ENCODE data around the gene IGSF21.

The IGSF21 gene

DNA sequence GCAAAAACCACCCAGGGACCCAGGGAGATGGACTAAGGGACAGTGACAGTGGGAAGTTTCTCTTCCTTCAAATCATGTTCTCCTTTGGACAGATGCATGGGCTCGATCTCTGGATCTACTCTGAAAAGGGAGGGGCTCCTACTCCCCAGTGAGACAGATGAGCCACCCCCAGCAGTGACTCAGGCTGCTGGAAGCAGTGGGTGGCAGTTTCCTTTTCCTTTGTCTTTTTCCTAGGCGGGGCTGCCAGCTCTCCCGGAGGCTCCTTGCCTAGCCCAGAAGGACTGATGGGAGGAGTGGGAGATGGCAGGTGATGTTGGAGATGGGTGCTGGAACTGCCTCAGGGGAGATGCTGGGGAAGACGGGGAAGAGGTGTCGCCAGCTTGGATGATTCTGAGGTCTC, 41.0 kb upstream of the IGSF21 start:
- no peak overlapping the region for H3K4me3 ChIP-seq (ENCODE audit: low read length)
- DNase-seq (ENCODE audit: low read depth): no peak

DNA sequence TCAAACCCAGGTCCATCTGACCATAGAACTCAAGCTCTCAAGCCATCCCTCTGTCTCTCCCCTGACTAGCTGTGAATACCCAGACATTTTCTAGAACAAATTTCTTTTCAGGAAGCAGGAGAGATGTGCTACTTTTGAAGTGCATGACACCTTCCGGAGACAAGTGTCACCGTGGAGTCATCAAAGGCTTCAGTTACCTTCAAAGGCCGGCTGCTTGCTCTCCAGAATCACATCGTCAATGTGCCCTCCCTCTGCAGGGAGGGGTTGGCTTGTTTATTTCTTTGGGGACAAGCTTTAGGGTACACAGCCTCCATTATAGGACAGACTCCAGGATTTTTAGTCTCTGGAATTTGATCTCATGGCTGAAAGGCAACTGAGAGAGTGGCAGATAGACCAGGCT, 37.7 kb upstream of the IGSF21 start:
- DNase-seq (ENCODE audit: low read depth): no peak
- no peak overlapping the region for H3K4me3 ChIP-seq (ENCODE audit: low read length)
- TF ChIP-seq, protein P1, sequence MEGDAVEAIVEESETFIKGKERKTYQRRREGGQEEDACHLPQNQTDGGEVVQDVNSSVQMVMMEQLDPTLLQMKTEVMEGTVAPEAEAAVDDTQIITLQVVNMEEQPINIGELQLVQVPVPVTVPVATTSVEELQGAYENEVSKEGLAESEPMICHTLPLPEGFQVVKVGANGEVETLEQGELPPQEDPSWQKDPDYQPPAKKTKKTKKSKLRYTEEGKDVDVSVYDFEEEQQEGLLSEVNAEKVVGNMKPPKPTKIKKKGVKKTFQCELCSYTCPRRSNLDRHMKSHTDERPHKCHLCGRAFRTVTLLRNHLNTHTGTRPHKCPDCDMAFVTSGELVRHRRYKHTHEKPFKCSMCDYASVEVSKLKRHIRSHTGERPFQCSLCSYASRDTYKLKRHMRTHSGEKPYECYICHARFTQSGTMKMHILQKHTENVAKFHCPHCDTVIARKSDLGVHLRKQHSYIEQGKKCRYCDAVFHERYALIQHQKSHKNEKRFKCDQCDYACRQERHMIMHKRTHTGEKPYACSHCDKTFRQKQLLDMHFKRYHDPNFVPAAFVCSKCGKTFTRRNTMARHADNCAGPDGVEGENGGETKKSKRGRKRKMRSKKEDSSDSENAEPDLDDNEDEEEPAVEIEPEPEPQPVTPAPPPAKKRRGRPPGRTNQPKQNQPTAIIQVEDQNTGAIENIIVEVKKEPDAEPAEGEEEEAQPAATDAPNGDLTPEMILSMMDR (IDR thresholded peaks at IDR 0.05; ENCODE audit: insufficient read depth, low read depth, low read length, missing control alignments): no peak

More for the DNA sequence above, 41.0 kb upstream of the IGSF21 start:
- TF ChIP-seq, protein P1 (IDR thresholded peaks at IDR 0.05; ENCODE audit: insufficient read depth, low read depth, low read length, missing control alignments): no peak

DNA sequence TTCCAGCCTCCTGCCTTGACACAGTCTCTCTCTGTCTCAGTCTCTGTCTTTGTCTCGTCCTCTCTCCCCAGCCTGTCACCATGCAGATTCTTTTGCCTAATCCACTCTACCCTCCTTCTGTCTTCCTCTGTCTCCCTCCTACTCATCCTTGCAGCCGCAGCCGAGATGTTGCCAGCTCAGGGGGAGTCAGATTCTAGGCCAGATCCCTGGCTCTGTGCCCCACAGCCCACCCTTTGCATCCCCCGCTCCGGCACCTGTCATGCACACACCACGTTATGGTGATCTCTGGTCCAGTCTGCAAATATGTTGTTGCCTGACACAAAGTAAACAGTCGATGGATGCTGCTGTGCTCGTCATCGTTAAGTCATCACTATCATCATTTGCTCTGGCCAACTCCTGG, 35.5 kb upstream of the IGSF21 start:
- H3K4me3 ChIP-seq (ENCODE audit: low read length): no peak overlapping the region
- DNase-seq (ENCODE audit: low read depth): no peak
- TF ChIP-seq, protein P1 (IDR thresholded peaks at IDR 0.05; ENCODE audit: insufficient read depth, low read depth, low read length, missing control alignments): no peak

DNA sequence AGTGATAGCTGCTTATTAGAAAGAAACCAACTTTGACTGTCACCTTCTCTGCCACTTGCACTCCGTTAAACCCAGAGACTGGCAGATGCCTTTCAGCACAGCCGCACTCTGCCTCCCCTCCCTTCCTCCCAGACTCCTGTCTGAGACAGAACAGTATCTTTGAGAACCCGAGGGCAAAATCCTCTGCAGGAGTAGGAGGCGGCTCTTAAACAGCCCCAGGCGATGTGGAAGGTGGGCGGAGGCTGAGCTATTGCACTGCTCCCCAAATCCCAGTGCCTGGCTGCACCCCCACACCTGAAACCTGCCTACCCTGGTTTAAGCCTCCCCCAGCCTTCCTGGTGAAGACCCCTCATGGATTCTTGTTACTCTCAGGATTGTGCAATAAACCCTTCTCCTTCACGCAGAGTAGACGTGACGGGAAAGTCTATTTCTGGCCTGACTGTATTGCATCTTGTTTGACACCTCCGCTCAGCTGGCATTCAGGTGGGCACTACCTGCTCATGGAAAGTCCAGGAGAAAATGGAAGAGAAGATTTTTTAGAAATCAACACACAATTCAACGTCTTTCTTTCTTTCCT, 34.4 kb upstream of the IGSF21 start:
- TF ChIP-seq, protein P1 (IDR thresholded peaks at IDR 0.05; ENCODE audit: insufficient read depth, low read depth, low read length, missing control alignments): no peak
- DNase-seq (ENCODE audit: low read depth): no peak
- no peak overlapping the region for H3K4me3 ChIP-seq (ENCODE audit: low read length)

DNA sequence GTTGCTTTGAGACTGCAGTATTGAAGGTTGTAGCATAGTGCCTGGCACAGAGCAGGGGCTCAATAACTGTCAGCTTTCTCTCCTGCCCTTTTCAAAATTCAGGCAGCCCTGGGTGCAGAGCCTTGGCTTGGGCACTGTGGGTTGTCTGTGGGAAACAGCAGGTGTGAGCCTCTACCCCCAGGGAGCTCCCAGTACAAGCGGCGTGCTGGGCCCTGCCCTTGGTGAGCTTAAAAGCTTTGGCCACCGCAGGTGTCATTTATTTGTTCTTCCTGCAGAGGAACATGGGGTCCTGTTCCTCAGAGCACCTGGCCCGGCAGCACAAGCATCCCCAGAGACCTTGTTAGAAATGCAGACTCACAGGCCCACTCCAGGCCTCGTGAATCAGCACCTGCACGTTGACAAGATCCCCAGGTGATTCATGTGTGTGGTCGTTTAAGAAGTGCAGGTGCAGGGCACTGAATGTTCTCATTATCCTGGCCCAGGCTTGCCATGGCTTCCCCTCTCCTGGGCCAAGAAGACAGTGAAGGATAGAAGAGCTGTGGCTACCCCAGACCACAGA, 29.9 kb upstream of the IGSF21 start:
- H3K4me3 ChIP-seq (ENCODE audit: low read length): no peak overlapping the region
- no peak for DNase-seq (ENCODE audit: low read depth)
- TF ChIP-seq, protein P1 (IDR thresholded peaks at IDR 0.05; ENCODE audit: insufficient read depth, low read depth, low read length, missing control alignments): no peak

DNA sequence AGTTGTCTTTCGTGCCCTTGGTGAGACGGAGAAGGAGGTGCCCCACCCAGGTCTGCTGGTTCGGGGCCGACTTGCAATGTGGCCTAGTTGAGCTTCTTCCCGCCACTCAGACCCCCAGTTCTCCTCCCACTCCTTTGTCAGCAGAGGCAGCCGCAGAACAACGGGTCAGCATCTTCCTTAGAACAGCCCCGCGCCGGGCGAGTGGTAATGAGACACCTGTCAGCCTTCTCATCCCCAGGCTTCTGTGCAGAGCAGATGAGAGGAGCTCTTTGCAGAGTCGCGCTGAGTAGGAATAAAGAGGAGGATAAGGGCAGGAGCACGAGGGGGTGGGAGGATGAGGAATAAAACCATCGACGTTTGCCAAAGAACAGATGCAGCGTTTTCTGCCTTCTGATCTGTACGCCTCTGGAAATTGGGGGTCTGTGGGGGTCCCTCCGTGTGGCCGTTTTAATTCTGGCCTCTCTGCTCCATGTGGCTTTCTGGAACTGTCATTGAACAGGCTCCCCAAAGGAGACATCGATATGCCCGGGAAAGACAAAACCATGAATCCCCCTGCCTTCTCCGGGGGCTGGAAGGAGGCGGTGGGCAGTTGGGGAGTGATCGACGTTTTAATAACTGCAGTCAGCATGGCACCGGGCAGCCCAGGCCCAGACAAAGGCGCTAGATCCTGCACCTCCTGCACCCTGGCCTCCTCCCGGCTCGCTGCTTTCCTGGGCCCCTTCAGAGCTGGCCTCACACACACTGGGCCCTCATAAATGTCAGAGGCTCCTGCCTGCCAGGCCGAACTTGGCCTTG, 27.5 kb upstream of the IGSF21 start:
- no peak overlapping the region for H3K4me3 ChIP-seq (ENCODE audit: low read length)
- TF ChIP-seq, protein P1 (IDR thresholded peaks at IDR 0.05; ENCODE audit: insufficient read depth, low read depth, low read length, missing control alignments): no peak
- DNase-seq (ENCODE audit: low read depth): no peak

Data from epithelial cell of esophagus (primary cell).